SK-N-SH treated with all-trans-retinoic acid at 6 μM for 48 hours (cell line): ENCODE data around the gene TREML4.

Experiments
- CSDC2 ChIP-seq: fragments of 250-450 bp; sonication (Bioruptor Pico); IDR thresholded peaks from 2 replicates; pipeline ENCODE4 v1.5.0; 2020; ENCODE audit warnings: mild to moderate bottlenecking, moderate library complexity
- ESRRG ChIP-seq: fragments of 250-450 bp; sonication (Bioruptor Pico); IDR thresholded peaks from 2 replicates; pipeline ENCODE4 v1.6.1; 2021; ENCODE audit warnings: mild to moderate bottlenecking
- OSR1 ChIP-seq: fragments of 250-450 bp; sonication (Bioruptor Pico); IDR thresholded peaks from 2 replicates; pipeline ENCODE4 v1.8.0; 2022; ENCODE audit warnings: moderate library complexity, mild to moderate bottlenecking, inconsistent platforms
- SNAI2 ChIP-seq: fragments of 250-450 bp; sonication (Bioruptor Pico); IDR thresholded peaks from 2 replicates; pipeline ENCODE4 v1.5.0; 2020; ENCODE audit warnings: mild to moderate bottlenecking, moderate library complexity
- ZC3H10 ChIP-seq: fragments of 250-450 bp; sonication (Bioruptor Pico); IDR thresholded peaks from 2 replicates; pipeline ENCODE4 v1.5.1; 2021; ENCODE audit warnings: mild to moderate bottlenecking, moderate library complexity
- ZFP30 ChIP-seq: fragments of 450-650 bp; formaldehyde crosslinking; IDR thresholded peaks from 2 replicates; pipeline ENCODE4 v1.5.0; 2022; ENCODE audit warnings: mild to moderate bottlenecking, moderate library complexity
- ZNF565 ChIP-seq: fragments of 450-650 bp; formaldehyde crosslinking; conservative IDR thresholded peaks from 2 replicates; pipeline ENCODE4 v1.5.0; 2020; ENCODE audit warnings: low read depth, mild to moderate bottlenecking, moderate library complexity
- ZNF70 ChIP-seq: fragments of 450-650 bp; formaldehyde crosslinking; IDR thresholded peaks from 2 replicates; pipeline ENCODE4 v1.5.0; 2020; ENCODE audit warnings: mild to moderate bottlenecking, moderate library complexity
- ZNF8 ChIP-seq: fragments of 450-650 bp; formaldehyde crosslinking; IDR thresholded peaks from 2 replicates; pipeline ENCODE4 v1.5.0; 2020; ENCODE audit warnings: mild to moderate bottlenecking, moderate library complexity
- TF ChIP-seq, protein P1 (sequence below): fragments of 250-450 bp; sonication (Bioruptor Pico); IDR thresholded peaks from 2 replicates; pipeline ENCODE4 v1.5.0; 2020; ENCODE audit warnings: mild to moderate bottlenecking, moderate library complexity
- TF ChIP-seq, protein P2 (sequence below): fragments of 250-450 bp; sonication (Bioruptor Pico); IDR thresholded peaks from 2 replicates; pipeline ENCODE4 v1.8.0; 2020; ENCODE audit warnings: mild to moderate bottlenecking, moderate library complexity, borderline replicate concordance
- TF ChIP-seq, protein P3 (sequence below): fragments of 250-450 bp; sonication (Bioruptor Pico); IDR thresholded peaks from 2 replicates; pipeline ENCODE4 v1.5.1; 2020; ENCODE audit warnings: low read depth, mild to moderate bottlenecking, moderate library complexity
- TF ChIP-seq, protein P4 (sequence below): fragments of 250-450 bp; sonication (Bioruptor Pico); IDR thresholded peaks from 2 replicates; pipeline ENCODE4 v1.5.1; 2021; ENCODE audit warnings: mild to moderate bottlenecking, moderate library complexity

DNA sequence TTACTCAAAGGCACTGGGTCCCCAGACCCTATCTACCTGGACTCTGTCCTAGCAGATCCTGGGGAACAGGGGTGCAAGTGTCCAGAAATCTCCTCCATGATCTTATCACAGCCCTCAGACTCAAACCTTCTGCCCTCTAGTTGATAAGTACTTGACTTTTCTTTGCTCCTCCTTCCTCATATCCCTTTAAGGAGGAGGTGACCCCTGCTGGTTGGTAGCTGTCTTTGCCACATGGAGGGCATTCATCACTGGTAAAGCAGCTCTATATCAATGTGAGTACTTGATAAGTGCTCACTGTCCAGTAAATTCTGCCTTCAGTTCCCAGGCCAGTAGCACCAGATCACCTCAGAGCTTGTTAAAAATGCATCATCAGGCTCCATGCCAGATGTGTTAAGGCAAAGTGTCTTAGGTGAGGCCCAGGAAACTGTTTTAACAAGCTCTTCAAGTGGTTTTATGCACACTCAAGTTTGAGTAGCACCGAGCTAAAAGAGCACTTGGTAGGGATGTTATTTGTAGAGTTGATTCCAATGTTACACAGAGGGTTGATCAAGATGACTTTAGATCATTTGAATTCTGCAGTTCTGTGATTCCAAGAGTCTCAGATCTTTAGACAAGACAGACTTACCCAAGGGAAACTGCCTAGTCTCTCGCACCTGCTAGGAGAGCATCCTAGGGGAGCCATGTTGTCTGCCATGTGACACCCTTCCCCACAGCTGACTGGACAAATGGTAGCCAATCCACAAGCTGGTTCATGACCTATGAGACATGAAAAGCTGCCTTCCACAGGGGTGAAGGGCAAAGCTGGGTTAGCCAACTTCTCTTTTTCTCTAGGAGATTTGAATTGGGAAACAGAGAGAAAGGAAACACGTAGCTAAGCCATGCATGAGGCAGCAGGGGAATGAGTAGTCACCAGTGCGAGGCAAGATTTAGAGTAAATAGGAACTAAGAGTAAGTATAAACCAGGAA, 45.8 kb upstream of the TREML4 start:
- TF ChIP-seq ZC3H10 (CRISPR knock-in tag) (no peak), ZNF8 (no peak), OSR1 (CRISPR knock-in tag) (no peak), ESRRG (CRISPR knock-in tag) (no peak), ZNF70 (CRISPR knock-in tag) (no peak), ZFP30 (CRISPR knock-in tag) (no peak), CSDC2 (CRISPR knock-in tag) (no peak), ZNF565 (no peak), SNAI2 (CRISPR knock-in tag) (no peak)
- TF ChIP-seq, protein P1, sequence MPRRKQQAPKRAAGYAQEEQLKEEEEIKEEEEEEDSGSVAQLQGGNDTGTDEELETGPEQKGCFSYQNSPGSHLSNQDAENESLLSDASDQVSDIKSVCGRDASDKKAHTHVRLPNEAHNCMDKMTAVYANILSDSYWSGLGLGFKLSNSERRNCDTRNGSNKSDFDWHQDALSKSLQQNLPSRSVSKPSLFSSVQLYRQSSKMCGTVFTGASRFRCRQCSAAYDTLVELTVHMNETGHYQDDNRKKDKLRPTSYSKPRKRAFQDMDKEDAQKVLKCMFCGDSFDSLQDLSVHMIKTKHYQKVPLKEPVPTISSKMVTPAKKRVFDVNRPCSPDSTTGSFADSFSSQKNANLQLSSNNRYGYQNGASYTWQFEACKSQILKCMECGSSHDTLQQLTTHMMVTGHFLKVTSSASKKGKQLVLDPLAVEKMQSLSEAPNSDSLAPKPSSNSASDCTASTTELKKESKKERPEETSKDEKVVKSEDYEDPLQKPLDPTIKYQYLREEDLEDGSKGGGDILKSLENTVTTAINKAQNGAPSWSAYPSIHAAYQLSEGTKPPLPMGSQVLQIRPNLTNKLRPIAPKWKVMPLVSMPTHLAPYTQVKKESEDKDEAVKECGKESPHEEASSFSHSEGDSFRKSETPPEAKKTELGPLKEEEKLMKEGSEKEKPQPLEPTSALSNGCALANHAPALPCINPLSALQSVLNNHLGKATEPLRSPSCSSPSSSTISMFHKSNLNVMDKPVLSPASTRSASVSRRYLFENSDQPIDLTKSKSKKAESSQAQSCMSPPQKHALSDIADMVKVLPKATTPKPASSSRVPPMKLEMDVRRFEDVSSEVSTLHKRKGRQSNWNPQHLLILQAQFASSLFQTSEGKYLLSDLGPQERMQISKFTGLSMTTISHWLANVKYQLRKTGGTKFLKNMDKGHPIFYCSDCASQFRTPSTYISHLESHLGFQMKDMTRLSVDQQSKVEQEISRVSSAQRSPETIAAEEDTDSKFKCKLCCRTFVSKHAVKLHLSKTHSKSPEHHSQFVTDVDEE (CRISPR knock-in tag): no peak
- TF ChIP-seq, protein P2, sequence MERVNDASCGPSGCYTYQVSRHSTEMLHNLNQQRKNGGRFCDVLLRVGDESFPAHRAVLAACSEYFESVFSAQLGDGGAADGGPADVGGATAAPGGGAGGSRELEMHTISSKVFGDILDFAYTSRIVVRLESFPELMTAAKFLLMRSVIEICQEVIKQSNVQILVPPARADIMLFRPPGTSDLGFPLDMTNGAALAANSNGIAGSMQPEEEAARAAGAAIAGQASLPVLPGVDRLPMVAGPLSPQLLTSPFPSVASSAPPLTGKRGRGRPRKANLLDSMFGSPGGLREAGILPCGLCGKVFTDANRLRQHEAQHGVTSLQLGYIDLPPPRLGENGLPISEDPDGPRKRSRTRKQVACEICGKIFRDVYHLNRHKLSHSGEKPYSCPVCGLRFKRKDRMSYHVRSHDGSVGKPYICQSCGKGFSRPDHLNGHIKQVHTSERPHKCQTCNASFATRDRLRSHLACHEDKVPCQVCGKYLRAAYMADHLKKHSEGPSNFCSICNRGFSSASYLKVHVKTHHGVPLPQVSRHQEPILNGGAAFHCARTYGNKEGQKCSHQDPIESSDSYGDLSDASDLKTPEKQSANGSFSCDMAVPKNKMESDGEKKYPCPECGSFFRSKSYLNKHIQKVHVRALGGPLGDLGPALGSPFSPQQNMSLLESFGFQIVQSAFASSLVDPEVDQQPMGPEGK (CRISPR knock-in tag): no peak
- TF ChIP-seq, protein P3, sequence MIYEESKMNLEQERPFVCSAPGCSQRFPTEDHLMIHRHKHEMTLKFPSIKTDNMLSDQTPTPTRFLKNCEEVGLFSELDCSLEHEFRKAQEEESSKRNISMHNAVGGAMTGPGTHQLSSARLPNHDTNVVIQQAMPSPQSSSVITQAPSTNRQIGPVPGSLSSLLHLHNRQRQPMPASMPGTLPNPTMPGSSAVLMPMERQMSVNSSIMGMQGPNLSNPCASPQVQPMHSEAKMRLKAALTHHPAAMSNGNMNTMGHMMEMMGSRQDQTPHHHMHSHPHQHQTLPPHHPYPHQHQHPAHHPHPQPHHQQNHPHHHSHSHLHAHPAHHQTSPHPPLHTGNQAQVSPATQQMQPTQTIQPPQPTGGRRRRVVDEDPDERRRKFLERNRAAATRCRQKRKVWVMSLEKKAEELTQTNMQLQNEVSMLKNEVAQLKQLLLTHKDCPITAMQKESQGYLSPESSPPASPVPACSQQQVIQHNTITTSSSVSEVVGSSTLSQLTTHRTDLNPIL (CRISPR knock-in tag): no peak
- TF ChIP-seq, protein P4, sequence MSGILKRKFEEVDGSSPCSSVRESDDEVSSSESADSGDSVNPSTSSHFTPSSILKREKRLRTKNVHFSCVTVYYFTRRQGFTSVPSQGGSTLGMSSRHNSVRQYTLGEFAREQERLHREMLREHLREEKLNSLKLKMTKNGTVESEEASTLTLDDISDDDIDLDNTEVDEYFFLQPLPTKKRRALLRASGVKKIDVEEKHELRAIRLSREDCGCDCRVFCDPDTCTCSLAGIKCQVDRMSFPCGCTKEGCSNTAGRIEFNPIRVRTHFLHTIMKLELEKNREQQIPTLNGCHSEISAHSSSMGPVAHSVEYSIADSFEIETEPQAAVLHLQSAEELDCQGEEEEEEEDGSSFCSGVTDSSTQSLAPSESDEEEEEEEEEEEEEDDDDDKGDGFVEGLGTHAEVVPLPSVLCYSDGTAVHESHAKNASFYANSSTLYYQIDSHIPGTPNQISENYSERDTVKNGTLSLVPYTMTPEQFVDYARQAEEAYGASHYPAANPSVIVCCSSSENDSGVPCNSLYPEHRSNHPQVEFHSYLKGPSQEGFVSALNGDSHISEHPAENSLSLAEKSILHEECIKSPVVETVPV (CRISPR knock-in tag): no peak
